Measurements from ENCODE around the gene ZNF568. TPM values are rescaled to one million over a fixed set of nuclear protein-coding genes. Genes with fewer than 3 reads are reported as not detected.

Gene ZNF568
- polyA plus RNA-seq, 2 of the 4 experiments (the other 2 are of a cell fraction), result 1.0 to 4.9 TPM

DNA sequence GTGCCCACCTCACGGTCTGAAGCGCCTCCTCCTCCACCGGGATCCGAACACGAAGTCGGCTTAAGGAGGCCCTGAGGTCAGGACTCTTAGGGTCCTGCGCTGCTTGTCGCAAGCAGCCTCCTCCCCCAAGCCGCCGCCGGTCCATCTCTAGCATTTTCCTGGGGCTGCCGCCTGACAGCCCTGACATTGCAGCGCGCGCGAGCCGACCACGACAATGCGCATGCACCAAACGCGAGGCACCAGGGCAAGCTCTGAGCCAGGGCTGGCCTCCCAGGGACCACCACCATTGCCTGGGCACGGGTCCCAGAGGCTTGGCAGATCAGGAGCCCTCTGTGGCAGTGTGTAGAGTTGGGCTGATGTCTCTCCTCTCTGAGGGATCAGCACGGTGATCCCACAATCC lies 98.3 kb downstream of the ZNF568 start:
- Histone ChIP-seq H3K27ac (no peak overlapping the region), H3K4me3 (no peak overlapping the region), H3K4me1 (no peaks in the 10 kb centered on the region), H3K4me2 (no peak overlapping the region), H3K9me3 (peaks cover 94% of the 10 kb centered on the region)
- TF ChIP-seq TP53 (CRISPR knock-in tag; IDR thresholded peaks at IDR 0.05) (no peak), MAZ (IDR thresholded peaks at IDR 0.05; ENCODE audit: borderline replicate concordance, low read depth, low read length) (no peak), HOXB13 (CRISPR knock-in tag; IDR thresholded peaks at IDR 0.05; ENCODE audit: low read depth) (no peak), EP300 (IDR thresholded peaks at IDR 0.05) (no peak), KDM1A (IDR thresholded peaks at IDR 0.05; ENCODE audit: low read depth) (no peak), SMC3 (IDR thresholded peaks at IDR 0.05) (no peak), HOXB5 (CRISPR knock-in tag; IDR thresholded peaks at IDR 0.05) (no peak), MYC (IDR thresholded peaks at IDR 0.05; ENCODE audit: borderline replicate concordance, low read length) (no peak), EHF (CRISPR knock-in tag; IDR thresholded peaks at IDR 0.05) (no peak), HDAC2 (IDR thresholded peaks at IDR 0.05) (no peak), ZNF302 (CRISPR knock-in tag; IDR thresholded peaks at IDR 0.05) (no peak), RCOR1 (IDR thresholded peaks at IDR 0.05; ENCODE audit: low read depth, low read length) (no peak), ZC3H11A (IDR thresholded peaks at IDR 0.05) (no peak), MAFK (IDR thresholded peaks at IDR 0.05; ENCODE audit: partially characterized antibody) (no peak)
- TF ChIP-seq, protein P1, sequence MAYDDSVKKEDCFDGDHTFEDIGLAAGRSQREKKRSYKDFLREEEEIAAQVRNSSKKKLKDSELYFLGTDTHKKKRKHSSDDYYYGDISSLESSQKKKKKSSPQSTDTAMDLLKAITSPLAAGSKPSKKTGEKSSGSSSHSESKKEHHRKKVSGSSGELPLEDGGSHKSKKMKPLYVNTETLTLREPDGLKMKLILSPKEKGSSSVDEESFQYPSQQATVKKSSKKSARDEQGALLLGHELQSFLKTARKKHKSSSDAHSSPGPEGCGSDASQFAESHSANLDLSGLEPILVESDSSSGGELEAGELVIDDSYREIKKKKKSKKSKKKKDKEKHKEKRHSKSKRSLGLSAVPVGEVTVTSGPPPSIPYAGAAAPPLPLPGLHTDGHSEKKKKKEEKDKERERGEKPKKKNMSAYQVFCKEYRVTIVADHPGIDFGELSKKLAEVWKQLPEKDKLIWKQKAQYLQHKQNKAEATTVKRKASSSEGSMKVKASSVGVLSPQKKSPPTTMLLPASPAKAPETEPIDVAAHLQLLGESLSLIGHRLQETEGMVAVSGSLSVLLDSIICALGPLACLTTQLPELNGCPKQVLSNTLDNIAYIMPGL (CRISPR knock-in tag; IDR thresholded peaks at IDR 0.05; ENCODE audit: borderline replicate concordance), result no peak
- TF ChIP-seq, protein P2, sequence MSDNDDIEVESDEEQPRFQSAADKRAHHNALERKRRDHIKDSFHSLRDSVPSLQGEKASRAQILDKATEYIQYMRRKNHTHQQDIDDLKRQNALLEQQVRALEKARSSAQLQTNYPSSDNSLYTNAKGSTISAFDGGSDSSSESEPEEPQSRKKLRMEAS (IDR thresholded peaks at IDR 0.05), result no peak
- CTCF ChIA-PET, result no interaction called here
- DNase-seq (ENCODE audit: low read depth in 1 of 2, low spot score in 1 of 2), result no peak
- 66% methylated on average over 23 of the region's 23 CpGs for WGBS (ENCODE audit: missing lambda C conversion rate)
- POLR2A ChIA-PET, result no interaction called here
- FAIRE-seq, result no peak
- no peak for ATAC-seq

DNA sequence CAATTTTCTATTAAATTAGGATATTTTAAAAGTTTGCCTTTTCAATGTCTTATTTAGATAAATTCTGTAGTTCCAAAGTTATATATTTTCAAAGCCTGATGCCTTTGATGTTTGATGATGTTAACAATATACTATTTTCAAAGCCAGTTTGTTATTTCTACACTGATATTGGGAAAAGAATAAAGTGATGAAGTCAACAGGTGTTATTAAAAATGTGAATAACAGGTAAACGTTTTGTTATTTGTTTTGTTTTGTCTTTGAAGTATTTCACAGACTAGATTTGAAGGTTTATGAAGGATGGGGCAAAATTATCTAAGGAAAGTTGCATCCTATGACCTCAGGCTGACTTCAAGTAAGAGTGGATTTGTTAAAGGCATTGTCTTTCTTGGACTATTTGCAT lies 129.0 kb downstream of the ZNF568 start:
- FAIRE-seq, result peak; percentile 97
- no peak overlapping the region for H3K4me2 ChIP-seq
- TF ChIP-seq EHF (CRISPR knock-in tag; IDR thresholded peaks at IDR 0.05), result no peak
- TF ChIP-seq, protein P3, sequence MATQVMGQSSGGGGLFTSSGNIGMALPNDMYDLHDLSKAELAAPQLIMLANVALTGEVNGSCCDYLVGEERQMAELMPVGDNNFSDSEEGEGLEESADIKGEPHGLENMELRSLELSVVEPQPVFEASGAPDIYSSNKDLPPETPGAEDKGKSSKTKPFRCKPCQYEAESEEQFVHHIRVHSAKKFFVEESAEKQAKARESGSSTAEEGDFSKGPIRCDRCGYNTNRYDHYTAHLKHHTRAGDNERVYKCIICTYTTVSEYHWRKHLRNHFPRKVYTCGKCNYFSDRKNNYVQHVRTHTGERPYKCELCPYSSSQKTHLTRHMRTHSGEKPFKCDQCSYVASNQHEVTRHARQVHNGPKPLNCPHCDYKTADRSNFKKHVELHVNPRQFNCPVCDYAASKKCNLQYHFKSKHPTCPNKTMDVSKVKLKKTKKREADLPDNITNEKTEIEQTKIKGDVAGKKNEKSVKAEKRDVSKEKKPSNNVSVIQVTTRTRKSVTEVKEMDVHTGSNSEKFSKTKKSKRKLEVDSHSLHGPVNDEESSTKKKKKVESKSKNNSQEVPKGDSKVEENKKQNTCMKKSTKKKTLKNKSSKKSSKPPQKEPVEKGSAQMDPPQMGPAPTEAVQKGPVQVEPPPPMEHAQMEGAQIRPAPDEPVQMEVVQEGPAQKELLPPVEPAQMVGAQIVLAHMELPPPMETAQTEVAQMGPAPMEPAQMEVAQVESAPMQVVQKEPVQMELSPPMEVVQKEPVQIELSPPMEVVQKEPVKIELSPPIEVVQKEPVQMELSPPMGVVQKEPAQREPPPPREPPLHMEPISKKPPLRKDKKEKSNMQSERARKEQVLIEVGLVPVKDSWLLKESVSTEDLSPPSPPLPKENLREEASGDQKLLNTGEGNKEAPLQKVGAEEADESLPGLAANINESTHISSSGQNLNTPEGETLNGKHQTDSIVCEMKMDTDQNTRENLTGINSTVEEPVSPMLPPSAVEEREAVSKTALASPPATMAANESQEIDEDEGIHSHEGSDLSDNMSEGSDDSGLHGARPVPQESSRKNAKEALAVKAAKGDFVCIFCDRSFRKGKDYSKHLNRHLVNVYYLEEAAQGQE (IDR thresholded peaks at IDR 0.05), result no peak
- H3K4me1 ChIP-seq, result no peaks in the 10 kb centered on the region
- peaks cover 79% of the 10 kb centered on the region for H3K9me3 ChIP-seq
- no peak for DNase-seq (ENCODE audit: low read depth in 1 of 2, low spot score in 1 of 2)
- H3K4me3 ChIP-seq, result no peak overlapping the region
- WGBS (ENCODE audit: missing lambda C conversion rate), result 0% methylated on average over 1 of the region's 1 CpG
- H3K27ac ChIP-seq, result no peak overlapping the region
- ChIA-PET POLR2A (no interaction called here), CTCF (no interaction called here)
- no peak for ATAC-seq

Other genes with a start within 250 kb of the ZNF568 start
- 12.0 and 14.7 TPM in 2 replicates for gene ZNF461, start 249.5 kb upstream of the ZNF568 start, polyA plus RNA-seq (2011; rRNA removed)
- gene ZNF461, start 249.5 kb upstream of the ZNF568 start, polyA plus RNA-seq (2017; fragmentation: RNase III; extraction: RNeasy Plus Mini Kit Qiagen cat#74134 plus additional on column Dnase treatment), result 11.1 to 12.4 TPM (median 11.2 TPM) in 3 replicates
- 16.3 and 19.0 TPM in 2 replicates for gene ZNF567, start 228.7 kb upstream of the ZNF568 start, polyA plus RNA-seq (2011; rRNA removed)
- 7.9 to 8.9 TPM (median 8.7 TPM) in 3 replicates for gene ZNF567, start 228.7 kb upstream of the ZNF568 start, polyA plus RNA-seq (2017; fragmentation: RNase III; extraction: RNeasy Plus Mini Kit Qiagen cat#74134 plus additional on column Dnase treatment)
- gene ZNF850, start 143.5 kb upstream of the ZNF568 start, polyA plus RNA-seq (2011; rRNA removed), result 1.8 and 3.1 TPM in 2 replicates
- gene ZNF850, start 143.5 kb upstream of the ZNF568 start, polyA plus RNA-seq (2017; fragmentation: RNase III; extraction: RNeasy Plus Mini Kit Qiagen cat#74134 plus additional on column Dnase treatment), result 1.3 to 1.9 TPM (median 1.5 TPM) in 3 replicates
- gene ZNF790, start 77.9 kb upstream of the ZNF568 start, polyA plus RNA-seq (2011; rRNA removed), result 0.37 and 0.52 TPM in 2 replicates
- 0.42 to 0.66 TPM (median 0.56 TPM) in 3 replicates for gene ZNF790, start 77.9 kb upstream of the ZNF568 start, polyA plus RNA-seq (2017; fragmentation: RNase III; extraction: RNeasy Plus Mini Kit Qiagen cat#74134 plus additional on column Dnase treatment)
- gene ZNF345, start 65.5 kb upstream of the ZNF568 start, polyA plus RNA-seq (2011; rRNA removed), result 0.33 and 0.66 TPM in 2 replicates
- 0.27 to 0.39 TPM (median 0.32 TPM) in 3 replicates for gene ZNF345, start 65.5 kb upstream of the ZNF568 start, polyA plus RNA-seq (2017; fragmentation: RNase III; extraction: RNeasy Plus Mini Kit Qiagen cat#74134 plus additional on column Dnase treatment)
- 0.85 and 1.00 TPM in 2 replicates for gene ZNF829, start within 50 bp of the ZNF568 start, polyA plus RNA-seq (2011; rRNA removed)
- 0.48 to 0.65 TPM (median 0.52 TPM) in 3 replicates for gene ZNF829, start within 50 bp of the ZNF568 start, polyA plus RNA-seq (2017; fragmentation: RNase III; extraction: RNeasy Plus Mini Kit Qiagen cat#74134 plus additional on column Dnase treatment)
- 8.6 and 9.9 TPM in 2 replicates for gene ZNF420, start 162.1 kb downstream of the ZNF568 start, polyA plus RNA-seq (2011; rRNA removed)
- 5.4 to 6.0 TPM (median 5.9 TPM) in 3 replicates for gene ZNF420, start 162.1 kb downstream of the ZNF568 start, polyA plus RNA-seq (2017; fragmentation: RNase III; extraction: RNeasy Plus Mini Kit Qiagen cat#74134 plus additional on column Dnase treatment)

All from A549 (cell line).